Femur (tissue), 1 donor: ENCODE results near the gene LYRM4.

Experiments
- DNase-seq: peaks from one replicate; pipeline ENCODE4 v3.0.0-alpha.2; 2017

Gene LYRM4

GRCh38 chr6:5116243-5116991 is 144.3 kb downstream of the LYRM4 start:
- DNase-seq: no peak

- no peak for DNase-seq
Measured at GRCh38 chr6:5115168-5115567, 145.6 kb downstream of the LYRM4 start.

- no peak for DNase-seq
Measured at GRCh38 chr6:5113096-5113495, 147.7 kb downstream of the LYRM4 start.

GRCh38 chr6:5112066-5112799 is 148.5 kb downstream of the LYRM4 start:
- DNase-seq: no peak

GRCh38 chr6:5111626-5112025 is 149.1 kb downstream of the LYRM4 start:
- DNase-seq: no peak

- DNase-seq: no peak
Measured at GRCh38 chr6:5110246-5110645, 150.5 kb downstream of the LYRM4 start.

GRCh38 chr6:5109436-5109835 is 151.3 kb downstream of the LYRM4 start:
- DNase-seq: no peak

- no peak for DNase-seq
Measured at GRCh38 chr6:5108536-5109150, 152.1 kb downstream of the LYRM4 start.

GRCh38 chr6:5108068-5108467 is 152.7 kb downstream of the LYRM4 start:
- no peak for DNase-seq

- DNase-seq: no peak
Measured at GRCh38 chr6:5107341-5107740, 153.4 kb downstream of the LYRM4 start.

GRCh38 chr6:5105146-5105545 is 155.6 kb downstream of the LYRM4 start:
- DNase-seq: no peak

- DNase-seq: no peak
Measured at GRCh38 chr6:5104667-5105066, 156.1 kb downstream of the LYRM4 start.

- DNase-seq: no peak
Measured at GRCh38 chr6:5103250-5103649, 157.5 kb downstream of the LYRM4 start.

GRCh38 chr6:5102267-5102970 is 158.3 kb downstream of the LYRM4 start:
- no peak for DNase-seq

- no peak for DNase-seq
Measured at GRCh38 chr6:5100806-5101205, 159.9 kb downstream of the LYRM4 start.

GRCh38 chr6:5099537-5099936 is 161.2 kb downstream of the LYRM4 start:
- DNase-seq: no peak

GRCh38 chr6:5098501-5099270 is 162.1 kb downstream of the LYRM4 start:
- DNase-seq: no peak

- DNase-seq: no peak
Measured at GRCh38 chr6:5096482-5096881, 164.3 kb downstream of the LYRM4 start.

- DNase-seq: no peak
Measured at GRCh38 chr6:5095236-5095635, 165.5 kb downstream of the LYRM4 start.

- no peak for DNase-seq
Measured at GRCh38 chr6:5094327-5094726, 166.4 kb downstream of the LYRM4 start.

- DNase-seq: no peak
Measured at GRCh38 chr6:5093231-5094015, 167.3 kb downstream of the LYRM4 start.
